NT2/D1 (cell line): ENCODE data around the gene JUN.

ENCODE experiments used
- DNase-seq: peaks from one replicate; pipeline ENCODE4 v3.0.0-alpha.2; 2011; ENCODE audit warnings: low read depth, low spot score
- H3K27me3 ChIP-seq: 2 replicates; pipeline ENCODE4 v1.6.0; 2011; ENCODE audit warnings: mild to moderate bottlenecking; ENCODE audit not compliant: insufficient read length, insufficient read depth
- H3K36me3 ChIP-seq: 2 replicates; pipeline ENCODE4 v1.6.1; 2011; ENCODE audit warnings: mild to moderate bottlenecking, low read length, mixed read lengths; ENCODE audit not compliant: insufficient read depth, insufficient read length
- H3K4me1 ChIP-seq: 2 replicates; pipeline ENCODE4 v1.5.1; 2011; ENCODE audit not compliant: insufficient read depth, insufficient read length
- H3K4me3 ChIP-seq: 2 replicates; pipeline ENCODE4 v1.5.1; 2011; ENCODE audit warnings: low read depth; ENCODE audit not compliant: insufficient read length
- H3K9ac ChIP-seq: 2 replicates; pipeline ENCODE4 v1.6.0; 2011; ENCODE audit warnings: low read depth; ENCODE audit not compliant: insufficient read length
- H3K9me3 ChIP-seq: 2 replicates; pipeline ENCODE4 v1.5.1; 2011; ENCODE audit warnings: mild to moderate bottlenecking, low read length; ENCODE audit not compliant: insufficient read depth
- SUZ12 ChIP-seq: IDR thresholded peaks from 2 replicates; pipeline ENCODE4 v1.6.1; 2011; ENCODE audit not compliant: insufficient read length, insufficient read depth; ENCODE audit errors: extremely low read depth
- YY1 ChIP-seq: IDR thresholded peaks from 2 replicates; pipeline ENCODE4 v1.6.1; 2011; ENCODE audit not compliant: insufficient read length, insufficient read depth
- ZNF274 ChIP-seq: IDR thresholded peaks from 2 replicates; pipeline ENCODE4 v1.6.1; 2011; ENCODE audit warnings: mild to moderate bottlenecking, low read depth, low read length

JUN gene

DNA sequence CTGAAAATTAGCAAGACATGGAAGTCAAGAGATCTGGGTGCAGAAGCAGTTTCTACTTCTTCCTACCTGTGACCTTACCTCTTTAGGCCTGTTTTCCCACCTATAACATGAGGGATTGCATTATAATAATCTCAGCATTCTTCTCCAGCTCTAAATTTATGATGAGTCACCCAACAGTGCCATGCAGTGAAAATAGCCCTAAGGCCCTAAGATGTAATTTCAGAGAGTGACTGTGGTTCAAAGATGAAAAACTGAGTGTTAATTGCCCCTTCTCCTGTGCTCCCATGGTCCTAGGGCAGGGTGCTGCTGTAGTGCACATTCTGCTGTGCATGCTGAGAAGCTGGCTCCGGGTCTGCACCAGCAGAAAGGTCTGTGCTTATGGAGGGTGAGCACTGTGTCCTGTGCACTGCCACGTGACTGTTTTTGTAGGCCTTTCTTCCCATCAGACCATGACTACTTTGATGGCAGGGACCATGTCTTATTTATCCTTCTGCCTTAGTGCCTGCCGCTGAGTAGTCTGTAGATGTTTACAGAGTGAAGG, 29.7 kb downstream of the JUN start:
- H3K9me3 ChIP-seq: no peaks in the 10 kb centered on the region
- no peaks in the 10 kb centered on the region for H3K36me3 ChIP-seq
- no peak overlapping the region for H3K9ac ChIP-seq
- peaks cover 4% of the 10 kb centered on the region for H3K4me1 ChIP-seq
- H3K27me3 ChIP-seq: no peaks in the 10 kb centered on the region
- no peak for TF ChIP-seq YY1
- TF ChIP-seq ZNF274: no peak
- TF ChIP-seq SUZ12: no peak
- H3K4me3 ChIP-seq: no peak overlapping the region
- DNase-seq: no peak

DNA sequence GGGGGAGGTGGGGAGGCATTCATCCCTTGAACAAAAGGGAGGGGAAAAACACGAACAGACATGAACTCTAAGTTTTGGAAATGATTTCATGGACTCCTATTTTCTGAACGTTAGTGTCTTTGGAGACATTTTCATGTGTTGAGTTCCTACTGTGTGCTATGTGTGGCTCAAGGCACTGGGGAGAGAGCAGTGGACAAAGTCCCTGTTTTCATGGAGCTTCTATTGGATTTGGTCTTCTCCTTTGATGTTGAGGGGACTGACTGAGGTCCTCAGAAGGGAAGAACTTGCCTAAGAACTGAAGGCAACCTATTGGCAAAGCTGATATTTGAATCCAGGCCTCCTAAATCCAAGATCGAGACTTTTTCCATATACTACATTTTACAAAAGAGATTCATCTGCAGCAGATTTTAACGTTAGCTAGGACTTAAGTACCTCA, 30.4 kb downstream of the JUN start:
- H3K9me3 ChIP-seq: no peaks in the 10 kb centered on the region
- peaks cover 4% of the 10 kb centered on the region for H3K4me1 ChIP-seq
- no peaks in the 10 kb centered on the region for H3K36me3 ChIP-seq
- no peak for DNase-seq
- H3K27me3 ChIP-seq: no peaks in the 10 kb centered on the region
- H3K4me3 ChIP-seq: no peak overlapping the region
- no peak overlapping the region for H3K9ac ChIP-seq
- TF ChIP-seq SUZ12 (no peak), YY1 (no peak), ZNF274 (no peak)

DNA sequence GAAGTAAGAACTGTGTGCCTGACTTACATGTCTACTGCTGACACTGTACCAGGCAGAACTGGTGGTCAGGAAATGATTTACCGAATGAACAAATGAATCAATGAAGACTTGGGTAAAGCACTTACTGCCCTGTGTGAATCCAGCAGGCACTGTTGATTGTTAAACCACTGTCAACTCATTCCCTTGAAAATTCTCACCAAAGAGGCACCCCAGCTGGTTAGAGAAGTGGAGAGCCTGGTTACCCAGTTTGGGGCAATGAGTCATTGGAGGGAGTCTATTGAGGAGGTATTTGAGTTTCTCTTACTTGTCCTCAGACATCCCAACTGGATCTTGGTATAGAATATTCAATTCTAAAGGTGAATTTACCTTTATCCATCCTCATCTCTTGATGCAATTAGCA, 34.2 kb downstream of the JUN start:
- no peaks in the 10 kb centered on the region for H3K27me3 ChIP-seq
- TF ChIP-seq SUZ12 (no peak), YY1 (no peak), ZNF274 (no peak)
- no peak overlapping the region for H3K4me3 ChIP-seq
- no peak for DNase-seq
- no peak overlapping the region for H3K9ac ChIP-seq
- no peaks in the 10 kb centered on the region for H3K4me1 ChIP-seq
- no peaks in the 10 kb centered on the region for H3K9me3 ChIP-seq
- no peaks in the 10 kb centered on the region for H3K36me3 ChIP-seq

DNA sequence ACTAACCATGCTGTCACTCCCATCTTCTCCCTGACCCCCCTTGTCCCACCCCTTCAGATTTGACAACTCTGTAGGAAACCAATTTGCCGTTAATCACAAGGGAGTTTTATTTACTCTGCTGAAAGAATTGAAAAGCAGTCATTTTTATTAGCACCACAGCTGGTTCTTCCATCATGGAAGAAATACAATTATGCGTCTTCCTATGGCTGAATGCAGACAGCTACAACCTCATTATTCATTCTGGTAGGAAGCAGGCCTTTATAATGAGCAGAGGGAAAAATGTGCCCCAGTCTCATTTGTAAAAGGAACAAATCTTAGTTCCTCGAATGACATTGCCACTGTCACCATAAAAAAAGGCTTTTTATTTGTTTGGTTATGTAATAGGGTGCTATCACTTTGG, 35.2 kb downstream of the JUN start:
- H3K9me3 ChIP-seq: no peaks in the 10 kb centered on the region
- no peak overlapping the region for H3K4me3 ChIP-seq
- H3K4me1 ChIP-seq: no peaks in the 10 kb centered on the region
- H3K9ac ChIP-seq: no peak overlapping the region
- H3K36me3 ChIP-seq: no peaks in the 10 kb centered on the region
- no peak for TF ChIP-seq SUZ12
- no peak for TF ChIP-seq ZNF274
- no peak for TF ChIP-seq YY1
- H3K27me3 ChIP-seq: no peaks in the 10 kb centered on the region
- no peak for DNase-seq

DNA sequence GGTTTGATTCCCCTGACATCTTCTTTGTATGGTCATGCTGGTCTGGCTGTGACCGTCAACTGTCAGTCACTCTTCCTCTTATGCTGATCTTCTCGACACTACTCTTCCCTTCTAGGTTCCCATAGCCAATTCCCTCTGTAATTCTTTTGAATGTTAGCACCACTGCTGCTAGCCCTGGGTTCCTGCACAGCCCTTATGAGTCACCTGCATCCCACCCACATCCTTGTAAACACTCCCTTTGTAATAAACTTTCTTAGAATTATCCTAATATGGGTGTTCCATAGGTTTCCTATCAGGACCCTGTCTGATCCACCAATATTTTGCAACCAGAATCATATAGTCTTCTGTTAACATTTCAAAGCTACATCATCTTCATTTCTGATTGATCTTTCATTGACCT, 37.1 kb downstream of the JUN start:
- H3K27me3 ChIP-seq: no peaks in the 10 kb centered on the region
- H3K4me3 ChIP-seq: no peak overlapping the region
- H3K9me3 ChIP-seq: no peaks in the 10 kb centered on the region
- H3K36me3 ChIP-seq: no peaks in the 10 kb centered on the region
- DNase-seq: no peak
- no peaks in the 10 kb centered on the region for H3K4me1 ChIP-seq
- TF ChIP-seq ZNF274 (no peak), YY1 (no peak), SUZ12 (no peak)
- H3K9ac ChIP-seq: no peak overlapping the region

DNA sequence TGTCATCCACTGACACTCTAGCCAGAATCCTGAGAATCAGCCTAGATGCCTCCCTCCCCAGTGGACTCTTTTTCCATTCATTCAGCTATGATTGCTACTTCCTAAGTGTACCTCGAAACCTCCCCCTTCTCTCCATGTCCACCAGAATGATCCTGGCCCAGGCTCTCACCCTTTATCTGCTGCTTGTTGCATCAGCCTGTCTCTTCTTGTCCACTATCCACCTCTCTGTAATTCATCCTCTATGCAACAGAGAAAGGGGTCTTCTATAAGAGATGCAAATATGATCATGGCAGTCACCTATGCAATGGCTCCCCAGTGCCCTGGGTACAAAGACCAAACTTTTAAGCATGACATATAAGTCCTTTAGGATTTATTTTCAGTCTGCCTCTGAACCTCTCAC, 37.7 kb downstream of the JUN start:
- H3K4me3 ChIP-seq: no peak overlapping the region
- H3K4me1 ChIP-seq: no peaks in the 10 kb centered on the region
- TF ChIP-seq ZNF274 (no peak), SUZ12 (no peak), YY1 (no peak)
- H3K9me3 ChIP-seq: no peaks in the 10 kb centered on the region
- H3K27me3 ChIP-seq: no peaks in the 10 kb centered on the region
- no peak for DNase-seq
- no peak overlapping the region for H3K9ac ChIP-seq
- no peaks in the 10 kb centered on the region for H3K36me3 ChIP-seq

DNA sequence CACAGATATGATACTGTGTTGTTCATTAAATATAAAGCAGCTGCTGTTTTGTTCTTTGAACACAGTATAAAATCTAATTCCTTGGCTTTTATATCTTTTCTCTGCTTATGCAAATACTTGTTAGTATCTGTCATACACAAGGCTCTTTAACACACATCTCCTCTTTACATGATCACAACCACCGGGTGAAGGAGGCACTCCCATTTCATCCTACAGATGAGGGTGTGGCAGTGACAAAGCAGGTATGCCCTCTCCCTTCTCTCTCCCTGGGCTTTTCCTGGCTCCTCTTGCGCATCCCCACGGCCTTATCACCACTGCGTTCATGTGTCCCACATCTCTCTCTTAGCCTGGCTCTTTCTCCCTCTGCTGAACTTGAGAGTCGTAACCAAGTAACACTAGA, 38.2 kb downstream of the JUN start:
- Histone ChIP-seq H3K9me3 (no peaks in the 10 kb centered on the region), H3K9ac (no peak overlapping the region), H3K36me3 (no peaks in the 10 kb centered on the region), H3K4me1 (no peaks in the 10 kb centered on the region), H3K27me3 (no peaks in the 10 kb centered on the region), H3K4me3 (no peak overlapping the region)
- no peak for DNase-seq
- TF ChIP-seq ZNF274 (no peak), YY1 (no peak), SUZ12 (no peak)

DNA sequence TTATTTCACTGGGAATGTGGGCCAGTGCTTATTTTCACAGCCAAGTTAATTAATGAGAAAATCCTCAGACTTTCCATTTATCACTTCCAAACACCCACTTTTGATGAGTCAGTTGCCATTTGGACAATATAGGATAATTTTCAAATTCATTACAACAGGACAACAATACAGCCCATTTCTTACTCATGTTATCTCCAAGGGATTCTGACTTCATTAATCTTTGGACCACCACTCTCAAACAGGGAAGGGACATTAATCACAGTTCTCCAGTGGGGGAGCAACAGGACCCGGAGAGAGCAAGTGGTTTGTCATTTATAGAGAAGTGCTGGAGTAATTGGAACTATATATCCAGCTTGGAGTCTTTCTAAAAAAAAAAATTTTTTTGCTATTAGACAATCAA, 38.7 kb downstream of the JUN start:
- H3K36me3 ChIP-seq: no peaks in the 10 kb centered on the region
- H3K4me1 ChIP-seq: peaks cover 2% of the 10 kb centered on the region
- H3K27me3 ChIP-seq: no peaks in the 10 kb centered on the region
- H3K4me3 ChIP-seq: no peak overlapping the region
- no peak for DNase-seq
- TF ChIP-seq SUZ12 (no peak), ZNF274 (no peak), YY1 (no peak)
- no peak overlapping the region for H3K9ac ChIP-seq
- H3K9me3 ChIP-seq: no peaks in the 10 kb centered on the region
